ENCODE measurements around the gene NNT.

- TF ChIP-seq CTCF (optimal IDR thresholded peaks at IDR 0.05 in 1 of 3, IDR thresholded peaks at IDR 0.05 in 1 of 3, conservative IDR thresholded peaks at IDR 0.05 in 1 of 3; ENCODE audit: extremely low read depth in 1 of 3, insufficient read depth in 2 of 3, low read length in 3 of 3), result no peak
- TF ChIP-seq EZH2 (IDR thresholded peaks at IDR 0.05; ENCODE audit: low read length), result no peak
Measured at GRCh38 chr5:43571237-43571636, 31.7 kb upstream of the NNT start.

Data from keratinocyte (primary cell).